ENCODE data around the gene SMYD3.
A peak's percentile ranks its signal among the peaks of the same experiment; 100 is the strongest.

The SMYD3 gene

GRCh38 chr1:246527402-246528088 is 20.5 kb upstream of the SMYD3 start:
- TF ChIP-seq POLR2A (IDR thresholded peaks at IDR 0.05; ENCODE audit: low read length) = no peak
- DNase-seq = no peak

GRCh38 chr1:246526915-246527314 is 19.8 kb upstream of the SMYD3 start:
- DNase-seq = no peak
- TF ChIP-seq POLR2A (IDR thresholded peaks at IDR 0.05; ENCODE audit: low read length) (no peak), GATA1 (IDR thresholded peaks at IDR 0.05; ENCODE audit: low read depth, low read length) (no peak)

GRCh38 chr1:246526380-246526779 is 19.3 kb upstream of the SMYD3 start:
- TF ChIP-seq GATA1 (IDR thresholded peaks at IDR 0.05; ENCODE audit: low read depth, low read length) = no peak
- no peak for TF ChIP-seq POLR2A (IDR thresholded peaks at IDR 0.05; ENCODE audit: low read length)
- DNase-seq = no peak

GRCh38 chr1:246519514-246519913 is 12.4 kb upstream of the SMYD3 start:
- TF ChIP-seq GATA1 (IDR thresholded peaks at IDR 0.05; ENCODE audit: low read depth, low read length) = no peak
- no peak for TF ChIP-seq POLR2A (IDR thresholded peaks at IDR 0.05; ENCODE audit: low read length)

GRCh38 chr1:246518456-246519205 is 11.6 kb upstream of the SMYD3 start:
- no peak for DNase-seq
- TF ChIP-seq GATA1 (IDR thresholded peaks at IDR 0.05; ENCODE audit: low read depth, low read length) = no peak
- no peak for TF ChIP-seq POLR2A (IDR thresholded peaks at IDR 0.05; ENCODE audit: low read length)

More at GRCh38 chr1:246519514-246519913, 12.4 kb upstream of the SMYD3 start:
- no peak for DNase-seq

GRCh38 chr1:246517391-246517790 is 10.3 kb upstream of the SMYD3 start:
- TF ChIP-seq GATA1 (IDR thresholded peaks at IDR 0.05; ENCODE audit: low read depth, low read length) (no peak), POLR2A (IDR thresholded peaks at IDR 0.05; ENCODE audit: low read length) (no peak)
- DNase-seq = no peak

- TF ChIP-seq GATA1 (IDR thresholded peaks at IDR 0.05; ENCODE audit: low read depth, low read length) = no peak
- no peak for TF ChIP-seq POLR2A (IDR thresholded peaks at IDR 0.05; ENCODE audit: low read length)
- no peak for DNase-seq
These were observed 9.0 kb upstream of the SMYD3 start for GRCh38 chr1:246516126-246516525.

GRCh38 chr1:246515390-246516005 is 8.4 kb upstream of the SMYD3 start:
- TF ChIP-seq POLR2A (IDR thresholded peaks at IDR 0.05; ENCODE audit: low read length) (no peak), GATA1 (IDR thresholded peaks at IDR 0.05; ENCODE audit: low read depth, low read length) (no peak)
- DNase-seq = peak in 1 of 2 experiments; percentile 8

- TF ChIP-seq GATA1 (IDR thresholded peaks at IDR 0.05; ENCODE audit: low read depth, low read length) = no peak
- TF ChIP-seq POLR2A (IDR thresholded peaks at IDR 0.05; ENCODE audit: low read length) = no peak
These were observed 6.7 kb upstream of the SMYD3 start for GRCh38 chr1:246513619-246514343.

GRCh38 chr1:246513041-246513440 is 6.0 kb upstream of the SMYD3 start:
- no peak for TF ChIP-seq GATA1 (IDR thresholded peaks at IDR 0.05; ENCODE audit: low read depth, low read length)
- TF ChIP-seq POLR2A (IDR thresholded peaks at IDR 0.05; ENCODE audit: low read length) = no peak
- no peak for DNase-seq

More at GRCh38 chr1:246513619-246514343, 6.7 kb upstream of the SMYD3 start:
- no peak for DNase-seq

- no peak for DNase-seq
- TF ChIP-seq POLR2A (IDR thresholded peaks at IDR 0.05; ENCODE audit: low read length) (no peak), GATA1 (IDR thresholded peaks at IDR 0.05; ENCODE audit: low read depth, low read length) (no peak)
These were observed 5.6 kb upstream of the SMYD3 start for GRCh38 chr1:246512635-246513034.

GRCh38 chr1:246512230-246512629 is 5.2 kb upstream of the SMYD3 start:
- no peak for DNase-seq
- TF ChIP-seq GATA1 (IDR thresholded peaks at IDR 0.05; ENCODE audit: low read depth, low read length) = no peak
- no peak for TF ChIP-seq POLR2A (IDR thresholded peaks at IDR 0.05; ENCODE audit: low read length)

GRCh38 chr1:246511203-246511602 is 4.1 kb upstream of the SMYD3 start:
- TF ChIP-seq POLR2A (IDR thresholded peaks at IDR 0.05; ENCODE audit: low read length) (no peak), GATA1 (IDR thresholded peaks at IDR 0.05; ENCODE audit: low read depth, low read length) (no peak)
- no peak for DNase-seq
